ENCODE results near the gene TEK.

The TEK gene

DNA sequence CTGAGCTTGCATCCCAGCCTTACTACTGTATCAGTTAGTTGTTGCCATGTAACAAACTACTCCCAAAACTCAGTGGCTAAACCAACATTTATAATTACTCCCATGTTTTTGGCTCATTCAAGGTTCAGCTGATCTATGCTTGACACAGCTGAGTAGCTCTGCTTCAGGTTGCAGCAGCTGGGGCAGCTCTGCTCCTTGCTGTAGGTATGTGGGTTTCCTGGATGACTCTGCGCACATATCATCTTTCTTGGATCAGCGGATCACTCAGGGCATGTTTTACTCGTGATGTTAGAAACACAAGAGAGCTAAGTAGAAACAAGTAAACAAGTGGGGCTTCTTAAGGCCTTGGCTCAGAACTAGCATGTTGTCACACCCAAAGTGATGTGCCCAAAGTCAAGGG, 15.1 kb downstream of the TEK start:
- no peak for DNase-seq (ENCODE audit: low spot score)

DNA sequence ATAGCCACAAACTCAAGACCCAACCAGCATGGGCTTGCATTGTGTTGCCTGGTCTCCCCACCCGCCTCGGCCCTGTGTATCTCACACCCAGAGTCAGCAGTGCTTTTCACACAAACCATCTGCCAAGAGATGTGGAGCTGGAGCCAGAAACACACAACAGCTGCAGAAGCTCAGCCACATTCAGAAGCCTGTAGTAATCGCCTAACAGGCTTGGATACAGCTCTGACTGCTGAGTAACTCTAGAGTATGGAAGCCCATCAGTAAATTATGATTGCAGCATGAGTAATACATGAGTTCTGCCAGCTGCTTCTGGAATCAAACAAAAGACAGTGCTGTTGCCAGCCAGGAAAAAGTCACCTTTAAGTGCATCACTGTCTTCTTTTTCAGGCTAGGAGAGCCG, 16.0 kb downstream of the TEK start:
- DNase-seq (ENCODE audit: low spot score), result peak; percentile 96

DNA sequence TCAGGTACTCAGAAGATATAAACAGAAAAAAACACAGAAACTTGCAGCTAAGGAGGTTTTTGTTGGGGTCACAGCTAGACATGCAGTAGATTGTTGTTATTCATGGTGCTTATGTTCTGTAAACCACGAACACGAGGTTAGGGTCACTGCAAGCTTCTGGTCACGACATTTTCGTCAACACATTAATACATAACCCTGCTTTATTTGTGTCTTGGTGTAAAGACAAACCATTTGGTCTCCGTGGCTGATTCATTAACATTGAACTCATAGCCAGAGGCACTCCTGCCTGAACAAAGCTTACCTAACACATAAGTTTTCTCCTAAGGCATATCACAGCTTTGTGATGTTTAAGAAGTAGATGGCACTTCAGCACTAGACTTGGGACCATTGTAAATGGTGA, 16.9 kb downstream of the TEK start:
- DNase-seq (ENCODE audit: low spot score), result no peak

DNA sequence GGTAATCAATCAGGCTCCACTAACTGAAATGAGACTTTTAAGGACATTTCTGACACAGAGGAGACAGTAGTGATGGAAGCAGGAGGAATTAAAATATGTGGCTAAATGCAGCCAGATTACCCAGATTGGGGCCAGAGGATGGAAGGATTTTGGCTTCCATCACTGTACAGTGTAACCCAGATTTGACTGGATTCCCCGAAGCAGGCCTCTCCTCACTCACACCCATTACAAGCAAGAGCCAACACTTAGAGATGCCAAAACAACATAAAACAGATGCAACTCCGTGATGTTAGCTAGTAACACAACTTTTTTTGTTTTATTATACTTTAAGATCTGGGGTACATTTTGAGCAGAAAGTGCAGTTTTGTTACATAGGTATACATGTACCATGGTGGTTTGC, 17.6 kb downstream of the TEK start:
- DNase-seq (ENCODE audit: low spot score), result no peak

DNA sequence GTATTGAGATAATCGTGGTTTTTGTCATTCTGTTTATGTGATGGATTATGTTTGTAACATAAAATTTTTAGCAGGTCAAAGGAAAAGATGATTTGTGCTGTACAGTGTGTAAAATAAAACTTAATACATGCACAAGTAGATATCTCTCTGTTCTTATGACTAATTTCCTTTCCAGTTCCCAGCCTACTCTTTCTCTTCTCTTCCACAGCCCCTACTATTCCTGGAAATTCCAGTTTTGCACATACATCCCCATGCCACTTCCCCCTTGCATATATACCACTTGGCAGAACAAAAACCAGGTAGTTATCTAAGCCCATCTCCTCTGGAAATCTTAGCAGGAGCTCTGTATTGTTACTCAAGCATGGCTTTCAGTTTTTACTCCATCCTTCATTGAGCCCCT, 20.2 kb downstream of the TEK start:
- DNase-seq (ENCODE audit: low spot score), result no peak

DNA sequence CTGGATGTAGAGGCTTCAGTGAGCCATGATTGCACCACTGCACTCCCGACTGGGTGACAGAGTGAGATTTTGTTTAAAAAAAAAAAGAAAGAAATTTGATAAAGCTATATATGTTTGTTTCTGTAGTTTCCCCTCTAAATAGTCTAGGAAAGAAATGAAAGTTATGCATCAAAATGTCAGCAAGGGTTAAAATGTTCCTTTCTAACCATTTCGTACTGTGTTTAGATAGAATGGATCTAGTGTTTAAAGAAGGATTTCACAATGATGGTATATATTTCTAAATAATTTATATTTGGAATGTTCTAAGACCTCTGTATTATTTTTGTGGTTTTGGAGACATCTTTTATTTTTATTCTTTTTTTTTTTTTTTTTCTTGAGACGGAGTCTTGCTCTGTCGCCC, 22.7 kb downstream of the TEK start:
- no peak for DNase-seq (ENCODE audit: low spot score)

DNA sequence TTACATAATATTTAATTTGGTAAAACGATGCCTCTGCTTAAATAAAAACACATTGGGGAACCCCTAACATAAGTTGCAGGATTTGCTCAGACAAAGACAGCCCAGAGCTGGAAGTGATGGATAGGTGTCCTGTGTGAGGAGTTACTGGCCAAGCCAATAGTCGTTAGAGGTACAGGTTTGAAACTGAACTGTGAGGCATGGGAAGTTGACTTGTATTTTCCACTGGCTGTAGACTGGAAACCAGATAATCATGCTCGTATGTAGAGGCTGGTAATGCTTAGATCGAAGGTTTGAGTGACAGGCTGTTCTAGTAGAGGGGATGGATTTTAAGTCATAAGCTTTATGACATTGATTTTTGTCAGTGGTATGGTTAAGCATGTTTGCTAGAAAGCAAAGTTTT, 24.8 kb downstream of the TEK start:
- DNase-seq (ENCODE audit: low spot score), result no peak

DNA sequence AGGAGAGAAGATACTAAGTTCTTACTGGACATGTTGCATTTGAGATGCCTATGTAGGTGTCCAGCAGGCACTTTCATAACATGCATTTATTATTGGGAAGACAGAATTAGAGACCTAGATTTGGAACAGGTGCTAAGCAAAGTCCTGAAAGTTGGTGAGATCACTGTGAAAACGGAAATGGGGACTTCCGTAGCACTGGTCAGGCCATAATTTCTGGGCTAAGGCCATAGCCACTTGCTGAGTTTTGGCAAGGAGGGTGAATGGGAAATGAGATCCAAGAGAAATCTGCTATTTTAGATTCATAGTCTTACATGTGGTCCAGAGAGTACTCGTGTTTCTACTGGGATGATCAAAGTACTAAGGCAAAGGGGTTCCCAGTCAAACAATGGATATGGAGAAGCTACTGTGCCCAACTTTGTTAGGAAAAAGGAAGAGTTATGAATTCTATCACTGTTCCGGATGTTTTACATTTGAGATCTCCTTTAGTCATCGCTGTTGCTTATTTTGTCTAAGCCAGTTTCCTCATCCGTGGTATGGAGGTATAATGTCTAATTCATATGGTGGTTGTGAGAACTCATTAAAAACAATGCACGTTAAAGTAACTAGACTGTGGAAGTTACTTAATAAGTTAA, 33.4 kb downstream of the TEK start:
- no peak for DNase-seq (ENCODE audit: low spot score)

DNA sequence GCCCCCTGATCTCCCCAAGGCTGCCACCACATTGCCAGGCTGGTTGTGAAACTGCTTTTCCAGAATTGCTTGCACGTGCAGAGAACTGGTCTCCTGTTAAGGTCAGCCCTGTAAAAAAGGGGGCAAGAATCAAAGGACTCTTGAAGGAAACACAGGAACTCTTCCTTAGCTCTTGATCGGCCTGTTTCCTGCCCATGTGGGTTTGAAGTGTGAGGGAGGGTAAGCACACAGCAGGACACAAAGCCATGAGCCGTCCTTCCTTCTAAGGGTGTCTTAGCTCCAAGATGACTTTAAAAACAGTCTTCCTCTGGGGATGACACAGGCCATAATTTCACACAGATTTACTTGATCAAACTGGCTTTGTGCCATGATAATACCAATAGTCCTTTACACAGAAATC, 36.1 kb downstream of the TEK start:
- DNase-seq (ENCODE audit: low spot score), result no peak

DNA sequence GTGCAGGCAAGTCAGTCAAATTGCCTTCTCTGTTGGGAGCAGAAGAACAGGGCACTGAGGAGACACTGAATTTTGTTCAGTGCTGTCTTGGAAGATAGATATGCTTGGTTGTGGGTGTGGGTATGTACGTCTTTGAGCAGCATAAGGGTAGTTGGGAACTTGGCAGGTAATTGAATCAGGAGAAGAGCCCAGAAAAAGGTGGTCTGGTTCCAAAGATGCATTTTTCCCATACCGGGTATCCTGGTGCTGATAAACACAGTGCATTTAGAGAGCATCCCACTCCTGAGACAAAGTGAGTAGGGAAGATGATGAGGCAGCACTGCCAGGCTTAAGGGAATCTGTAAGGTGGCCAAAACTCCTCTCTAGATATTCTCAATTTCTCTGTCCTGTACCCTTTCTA, 40.6 kb downstream of the TEK start:
- no peak for DNase-seq (ENCODE audit: low spot score)

DNA sequence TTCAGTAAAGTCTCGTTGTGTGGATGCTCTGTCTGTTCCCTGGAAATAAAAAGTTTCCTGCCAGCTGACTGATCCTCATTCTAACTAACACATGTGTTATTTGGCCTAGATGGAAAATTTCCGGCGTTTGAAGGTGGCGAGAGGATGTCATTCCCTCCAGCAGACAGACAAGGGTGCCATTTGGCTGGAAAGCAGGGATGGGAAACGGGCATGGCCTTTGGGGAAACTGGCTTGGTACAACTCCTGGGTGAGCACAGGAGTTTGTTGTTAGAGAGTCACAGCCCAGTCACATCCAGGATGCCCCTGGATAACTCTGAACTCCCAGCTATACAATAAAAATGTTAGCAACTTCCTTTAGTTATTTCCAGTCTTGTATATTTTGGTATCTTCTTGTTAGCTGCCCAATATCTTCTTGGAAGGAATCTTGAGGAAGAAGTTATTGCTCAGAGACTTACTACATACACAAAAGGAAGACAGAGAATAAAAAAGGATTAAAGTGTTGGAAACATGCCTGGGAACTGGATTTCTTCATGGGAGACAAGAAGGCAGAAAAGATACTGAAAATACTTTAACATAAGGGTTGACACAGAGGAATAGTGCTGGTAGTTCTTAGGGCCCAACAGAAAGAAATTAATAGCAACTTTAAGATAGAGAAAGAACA, 41.9 kb downstream of the TEK start:
- peak; percentile 76 for DNase-seq (ENCODE audit: low spot score)

DNA sequence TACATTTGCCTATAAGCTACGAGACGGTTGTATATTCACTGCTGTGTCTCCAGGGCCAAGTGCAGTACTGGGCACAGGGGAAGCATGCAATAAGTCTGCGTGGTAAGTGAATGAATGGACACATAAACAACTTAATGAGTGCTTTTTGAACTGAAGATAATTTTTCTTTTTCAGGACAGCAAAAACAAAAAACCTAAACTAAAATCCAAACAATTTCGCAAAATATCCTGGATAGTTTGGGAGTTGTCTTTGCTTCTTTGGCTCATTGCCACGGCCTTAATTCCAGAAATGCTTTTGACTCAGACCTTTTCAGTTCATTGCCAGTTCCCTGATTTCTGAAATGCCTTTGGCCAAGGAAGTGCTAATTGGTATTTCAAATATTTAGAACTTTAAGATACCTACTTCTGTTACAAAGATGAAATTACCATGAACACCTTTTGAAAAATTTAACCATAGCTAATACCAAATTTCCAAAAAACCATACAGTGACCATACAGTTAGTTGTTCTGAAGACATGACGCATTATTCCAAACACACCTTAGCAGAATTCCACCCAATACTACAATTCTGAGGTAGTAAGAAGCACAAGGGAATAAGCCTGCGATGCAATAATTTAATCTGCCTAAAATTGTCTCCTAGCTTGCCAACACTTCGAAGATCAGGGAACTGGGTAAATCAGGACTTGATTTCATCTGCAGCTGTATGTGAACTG, 42.8 kb downstream of the TEK start:
- DNase-seq (ENCODE audit: low spot score), result peak; percentile 53

DNA sequence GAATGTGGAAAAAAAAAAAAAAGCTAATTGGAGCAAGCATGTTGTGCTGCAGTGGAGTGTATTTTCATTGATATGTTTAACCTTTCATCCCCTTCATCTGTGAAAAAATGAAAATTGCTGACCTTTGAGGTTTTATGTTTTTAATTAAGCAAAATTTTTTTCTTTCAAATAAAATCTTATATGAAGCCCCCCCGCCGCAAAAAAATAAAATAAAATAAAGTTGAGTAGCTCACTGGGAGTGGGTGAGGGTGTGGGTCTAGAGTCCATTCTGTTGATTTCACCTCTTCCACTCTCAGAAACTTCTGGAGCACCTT, 43.3 kb downstream of the TEK start:
- DNase-seq (ENCODE audit: low spot score), result no peak

DNA sequence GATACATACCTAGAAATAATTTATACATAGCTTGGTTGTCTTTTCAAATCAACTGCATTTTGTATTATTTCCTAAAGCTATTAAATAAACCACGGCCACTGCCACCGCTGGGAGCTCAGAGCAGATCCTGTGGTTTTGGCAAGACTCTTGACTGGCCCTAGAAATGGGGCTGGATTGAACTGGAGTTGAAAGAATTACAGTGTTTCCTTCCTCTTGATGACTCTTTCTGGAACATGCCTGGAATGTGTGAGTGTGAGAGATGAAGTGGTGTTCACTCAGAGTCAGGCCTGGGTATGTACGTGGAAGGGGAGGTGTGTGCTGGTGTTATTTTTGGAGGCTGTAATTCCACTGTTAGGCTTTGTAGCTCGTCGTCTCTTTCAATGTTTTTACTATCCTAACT, 45.9 kb downstream of the TEK start:
- DNase-seq (ENCODE audit: low spot score), result peak; percentile 65

DNA sequence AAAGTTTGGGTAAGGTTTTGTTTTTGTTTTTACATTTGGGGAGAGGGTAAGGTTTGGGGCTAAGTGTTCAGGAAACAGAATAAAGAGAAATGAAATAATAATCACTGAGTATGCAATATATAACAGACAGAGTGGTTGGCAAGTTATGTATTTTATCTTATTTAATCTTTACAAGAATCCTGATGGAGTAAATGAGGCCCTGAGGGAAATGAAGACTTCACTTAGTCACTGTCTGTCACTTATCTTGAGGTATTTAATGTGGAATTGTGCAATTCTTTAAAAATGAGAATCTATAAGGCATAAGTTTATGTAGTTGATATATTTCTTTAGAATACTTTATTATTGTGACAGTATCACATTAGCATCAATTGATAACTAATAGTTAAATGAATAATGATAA, 48.1 kb downstream of the TEK start:
- no peak for DNase-seq (ENCODE audit: low spot score)

DNA sequence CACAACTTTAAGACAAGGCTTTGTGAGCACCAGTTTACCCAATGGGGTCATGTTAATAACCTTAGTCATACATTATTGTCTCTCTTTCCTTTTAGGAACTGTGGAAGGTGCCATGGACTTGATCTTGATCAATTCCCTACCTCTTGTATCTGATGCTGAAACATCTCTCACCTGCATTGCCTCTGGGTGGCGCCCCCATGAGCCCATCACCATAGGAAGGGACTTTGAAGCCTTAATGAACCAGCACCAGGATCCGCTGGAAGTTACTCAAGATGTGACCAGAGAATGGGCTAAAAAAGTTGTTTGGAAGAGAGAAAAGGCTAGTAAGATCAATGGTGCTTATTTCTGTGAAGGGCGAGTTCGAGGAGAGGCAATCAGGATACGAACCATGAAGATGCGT, 48.7 kb downstream of the TEK start:
- no peak for DNase-seq (ENCODE audit: low spot score)

DNA sequence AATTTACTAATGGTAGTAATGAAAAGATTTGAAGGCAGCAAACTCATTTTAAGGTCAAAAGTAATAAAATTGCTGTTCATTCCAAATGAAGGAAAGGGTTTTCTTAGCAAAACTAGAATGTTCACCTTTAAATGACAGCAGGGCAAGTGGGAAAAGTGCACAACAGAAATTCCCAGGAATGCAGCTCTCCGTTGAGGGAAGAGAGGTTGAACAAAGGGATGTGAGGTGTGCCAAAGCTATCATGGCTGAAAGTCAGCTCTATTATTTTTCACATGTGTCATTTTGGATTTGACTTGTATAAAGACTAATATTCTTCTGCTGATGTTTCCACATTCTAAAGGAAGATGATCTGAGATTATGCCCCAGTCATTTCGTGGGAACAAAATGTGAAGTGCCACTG, 51.6 kb downstream of the TEK start:
- DNase-seq (ENCODE audit: low spot score), result no peak

DNA sequence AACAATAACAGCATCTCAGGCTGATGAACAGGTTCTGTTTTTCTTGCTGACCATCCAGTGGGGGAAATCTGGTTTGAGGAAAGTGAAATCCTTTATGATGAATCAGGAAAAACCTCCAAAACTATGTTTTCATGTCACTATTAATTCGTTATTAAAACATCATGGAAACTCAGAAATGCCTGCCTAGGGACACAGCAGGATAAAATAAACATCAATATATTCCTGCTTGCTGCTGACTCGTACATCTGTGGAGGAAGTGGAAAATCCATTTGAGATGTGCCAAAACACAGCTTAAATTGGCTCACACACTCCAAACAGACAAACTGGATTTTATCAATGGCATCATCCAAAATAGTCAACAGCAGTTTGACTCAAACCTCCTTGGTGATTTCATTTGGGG, 53.0 kb downstream of the TEK start:
- no peak for DNase-seq (ENCODE audit: low spot score)

DNA sequence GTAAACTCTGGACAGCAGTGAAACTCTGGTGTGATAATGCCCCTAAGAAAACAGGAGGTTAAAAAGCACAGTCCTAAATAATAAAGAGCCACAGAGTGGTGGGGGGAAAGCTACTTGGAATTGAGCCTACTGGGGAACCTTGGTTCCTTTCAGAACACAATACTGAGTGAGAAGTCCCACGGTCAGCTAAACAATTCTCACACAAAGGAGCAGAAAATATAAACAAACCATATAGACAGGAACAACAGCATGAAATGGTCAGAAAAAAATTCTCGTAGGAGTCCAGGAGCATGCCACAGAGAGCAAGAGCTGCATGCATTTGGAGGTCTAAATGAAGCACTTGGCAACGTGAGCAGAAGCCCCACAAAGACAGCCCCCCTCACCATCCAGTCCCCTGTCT, 56.0 kb downstream of the TEK start:
- no peak for DNase-seq (ENCODE audit: low spot score)

DNA sequence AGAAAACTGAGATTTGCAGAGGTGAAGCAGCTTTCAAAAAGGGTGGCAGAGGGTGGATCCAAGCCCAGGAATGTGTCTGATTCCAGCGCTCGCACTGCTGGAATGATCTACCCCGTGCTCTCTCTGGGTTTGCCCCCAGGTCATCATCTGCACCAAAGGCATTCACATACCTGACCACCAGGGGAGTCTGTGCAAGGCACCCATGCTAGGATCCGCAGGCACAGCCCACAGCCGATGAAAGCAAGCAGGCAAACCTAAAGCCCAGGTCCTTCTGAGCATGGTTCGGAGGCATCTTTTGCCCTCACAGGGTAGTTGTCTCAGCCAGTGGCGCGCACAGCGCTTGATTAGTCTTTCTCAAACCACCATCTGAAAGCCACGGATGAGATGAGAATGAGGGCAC, 56.6 kb downstream of the TEK start:
- no peak for DNase-seq (ENCODE audit: low spot score)

DNA sequence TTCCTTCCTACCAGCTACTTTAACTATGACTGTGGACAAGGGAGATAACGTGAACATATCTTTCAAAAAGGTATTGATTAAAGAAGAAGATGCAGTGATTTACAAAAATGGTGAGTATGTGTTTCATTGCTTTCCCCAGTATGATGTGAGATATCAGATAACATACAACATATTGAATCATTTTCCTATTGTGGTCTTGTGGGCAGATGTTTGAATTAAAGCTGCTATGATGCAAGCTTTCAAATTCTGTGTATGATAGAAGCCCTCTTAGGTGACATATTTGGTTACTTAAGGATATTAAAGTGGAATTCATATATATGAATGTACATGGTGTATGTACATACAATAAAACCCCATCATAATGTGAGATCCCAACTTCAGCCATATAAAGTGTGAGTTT, 59.5 kb downstream of the TEK start:
- no peak for DNase-seq (ENCODE audit: low spot score)

DNA sequence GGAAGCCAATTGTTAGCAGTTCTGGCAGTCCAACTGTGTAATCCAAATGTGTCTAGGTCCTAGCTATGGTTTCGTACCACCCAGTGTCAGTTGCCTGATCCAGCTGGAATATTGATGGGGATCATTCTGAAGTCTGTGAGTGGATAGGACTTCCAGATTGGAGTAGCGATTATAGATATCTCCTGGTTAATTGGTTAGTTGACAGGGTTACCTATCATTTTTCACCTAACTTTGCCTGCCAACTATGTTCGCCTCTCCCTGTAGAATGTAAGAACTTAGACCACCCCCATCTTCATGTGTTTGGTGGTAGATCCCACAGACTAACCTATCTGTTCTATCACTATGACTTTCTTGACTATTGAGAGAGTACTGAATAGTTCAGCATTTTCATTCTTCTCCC, 59.9 kb downstream of the TEK start:
- DNase-seq (ENCODE audit: low spot score), result no peak

DNA sequence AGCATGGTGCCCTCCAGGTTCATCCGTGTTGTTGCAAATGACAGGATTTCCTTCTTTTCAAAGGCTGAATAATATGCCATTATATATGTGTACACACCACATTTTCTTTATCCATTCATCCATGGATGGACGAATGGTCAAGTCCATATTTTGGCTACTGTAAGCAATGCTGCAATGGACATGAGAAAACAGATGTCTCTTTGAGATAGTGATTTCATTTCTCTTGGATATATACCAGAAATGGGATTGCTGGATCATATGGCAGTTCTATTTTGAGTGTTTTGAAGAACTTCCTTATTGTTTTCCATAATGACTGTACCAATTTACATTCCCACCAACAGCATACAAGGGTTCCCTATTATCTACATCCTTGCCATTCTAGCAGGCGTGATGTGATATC, 67.9 kb downstream of the TEK start:
- no peak for DNase-seq (ENCODE audit: low spot score)

DNA sequence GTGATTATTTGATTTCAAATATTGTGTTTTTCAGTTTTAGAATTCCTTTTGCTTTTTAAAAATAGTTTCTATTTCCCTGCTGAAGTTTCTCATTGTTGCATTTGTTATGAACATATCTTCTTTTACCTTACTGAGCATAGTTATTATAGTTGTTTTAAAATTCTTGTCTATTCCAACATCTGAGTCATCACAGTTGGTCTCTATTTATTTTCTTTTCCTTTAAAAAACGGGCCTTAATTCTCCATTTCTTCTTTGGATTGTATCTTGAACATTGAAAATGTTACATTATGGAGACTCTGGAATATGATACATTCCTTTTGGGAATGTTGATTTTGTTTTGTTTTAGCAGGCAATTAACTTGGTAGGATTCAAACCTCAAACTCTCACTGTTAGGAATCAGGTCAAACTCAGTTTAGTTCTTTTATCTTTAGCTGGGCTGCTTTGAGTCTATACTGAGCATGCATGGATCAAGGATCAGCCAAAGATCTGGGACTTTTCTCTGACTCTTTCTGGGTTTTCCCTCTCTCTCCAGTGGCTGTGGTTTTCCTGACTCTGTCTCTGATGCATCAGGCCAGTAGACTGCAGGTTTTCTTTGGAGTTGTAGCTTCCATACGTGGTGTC, 70.3 kb downstream of the TEK start:
- DNase-seq (ENCODE audit: low spot score), result no peak
